ENCODE results near the gene HIGD1B. TPM values are rescaled to one million over a fixed set of nuclear protein-coding genes. Genes with fewer than 3 reads are reported as not detected.
A peak's percentile ranks its signal among the peaks of the same experiment; 100 is the strongest.
"Not testable (repeated sequence)": the region's sequence is repeated elsewhere in the genome, so short reads cannot be mapped to it uniquely, and the experiment has no call there.

Gene HIGD1B
- total and polyA plus RNA-seq, 2 donors (not counting 3 experiments of a cell fraction or from before 2014, with no cell fraction given) = not detected

DNA sequence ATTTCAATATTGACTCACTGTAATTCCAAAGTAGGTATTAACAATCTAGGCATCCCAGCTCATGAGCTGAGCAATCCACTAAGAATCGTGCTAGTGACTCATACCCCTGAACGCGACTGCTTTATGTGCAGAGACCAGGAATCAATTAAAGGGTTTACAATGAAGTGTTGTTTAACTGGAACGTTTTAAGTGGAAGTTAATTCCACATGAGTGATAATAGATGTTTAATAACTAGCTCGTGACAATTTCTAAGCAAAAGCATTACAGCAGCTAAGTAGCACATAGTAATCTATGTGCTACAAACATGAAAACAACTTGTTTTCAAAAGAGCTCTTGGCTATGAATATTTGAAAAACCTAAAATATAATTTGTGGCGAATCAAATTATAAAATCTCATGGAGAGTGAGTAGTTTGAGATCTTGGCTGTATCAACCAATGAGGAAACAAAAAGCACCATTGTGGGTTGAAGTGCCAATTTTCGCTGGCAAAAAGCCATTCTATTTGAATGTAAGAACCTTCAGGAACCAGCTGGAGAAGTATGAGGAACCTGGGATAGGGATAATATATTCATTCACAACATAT, 27.0 kb upstream of the HIGD1B start:
- Histone ChIP-seq H3K9me1 (replicated peaks; ENCODE audit: control insufficient read depth, extremely low read depth, insufficient read depth, low read length) (no peaks in the 10 kb centered on the region), H3K27me3 (ENCODE audit: control insufficient read depth in 2 of 2, insufficient read depth in 2 of 2, low read length in 2 of 2) (no peaks in the 10 kb centered on the region), H3K4me3 (replicated peaks in 1 of 3; ENCODE audit: insufficient read depth in 1 of 3, low read depth in 1 of 3, low read length in 3 of 3) (peak overlapping the region in 1 of 3 experiments; percentile 21), H3K9ac (replicated peaks; ENCODE audit: extremely low read depth, insufficient read depth, low read length) (no peak overlapping the region), H3K9me3 (replicated peaks; ENCODE audit: control insufficient read depth, insufficient read depth, low read length) (no peaks in the 10 kb centered on the region), H3K4me2 (ENCODE audit: insufficient read depth, low read length) (peak overlapping the region; percentile 75), H3K27ac (ENCODE audit: insufficient read depth, low read depth, low read length) (peak overlapping the region; percentile 57), H2AFZ (ENCODE audit: low read depth, low read length) (no peak overlapping the region), H4K20me1 (replicated peaks; ENCODE audit: control insufficient read depth, extremely low read depth, insufficient read depth, low read length) (no peaks in the 10 kb centered on the region), H3K79me2 (ENCODE audit: control insufficient read depth, insufficient read depth, low read length) (peaks cover 63% of the 10 kb centered on the region), H3K36me3 (ENCODE audit: control insufficient read depth in 2 of 2, extremely low read depth in 1 of 2, insufficient read depth in 2 of 2, low read length in 2 of 2) (no peaks in the 10 kb centered on the region), H3K4me1 (ENCODE audit: control insufficient read depth, extremely low read depth, insufficient read depth, low read length) (peaks cover 17% of the 10 kb centered on the region)
- POLR2A ChIA-PET = interaction anchor here (0.6 kb wide), 3 partner anchors 16 to 26 kb away, joined by 3 to 5 read pairs (median 4); no protein-coding TSS in a partner anchor
- TF ChIP-seq POLR2A (IDR thresholded peaks at IDR 0.05; ENCODE audit: low read depth, low read length) (no peak), GATA2 (IDR thresholded peaks at IDR 0.05; ENCODE audit: insufficient read depth, insufficient read length, low read depth, low read length) (no peak), JUN (IDR thresholded peaks at IDR 0.05; ENCODE audit: borderline replicate concordance, insufficient read depth, insufficient read length, low read depth) (peak; percentile 75), POLR2AphosphoS5 (IDR thresholded peaks at IDR 0.05; ENCODE audit: insufficient read depth, low read depth, low read length) (no peak), MYC (IDR thresholded peaks at IDR 0.05; ENCODE audit: low read depth, low read length) (no peak), FOS (IDR thresholded peaks at IDR 0.05; ENCODE audit: borderline replicate concordance, insufficient read depth, low read length) (peak; percentile 86), EZH2 (IDR thresholded peaks at IDR 0.05; ENCODE audit: borderline replicate concordance, low read depth, low read length, severe bottlenecking) (no peak)
- TF ChIP-seq, protein P1, sequence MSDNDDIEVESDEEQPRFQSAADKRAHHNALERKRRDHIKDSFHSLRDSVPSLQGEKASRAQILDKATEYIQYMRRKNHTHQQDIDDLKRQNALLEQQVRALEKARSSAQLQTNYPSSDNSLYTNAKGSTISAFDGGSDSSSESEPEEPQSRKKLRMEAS (IDR thresholded peaks at IDR 0.05; ENCODE audit: insufficient read depth, insufficient read length) = no peak
- TF ChIP-seq, protein P2, sequence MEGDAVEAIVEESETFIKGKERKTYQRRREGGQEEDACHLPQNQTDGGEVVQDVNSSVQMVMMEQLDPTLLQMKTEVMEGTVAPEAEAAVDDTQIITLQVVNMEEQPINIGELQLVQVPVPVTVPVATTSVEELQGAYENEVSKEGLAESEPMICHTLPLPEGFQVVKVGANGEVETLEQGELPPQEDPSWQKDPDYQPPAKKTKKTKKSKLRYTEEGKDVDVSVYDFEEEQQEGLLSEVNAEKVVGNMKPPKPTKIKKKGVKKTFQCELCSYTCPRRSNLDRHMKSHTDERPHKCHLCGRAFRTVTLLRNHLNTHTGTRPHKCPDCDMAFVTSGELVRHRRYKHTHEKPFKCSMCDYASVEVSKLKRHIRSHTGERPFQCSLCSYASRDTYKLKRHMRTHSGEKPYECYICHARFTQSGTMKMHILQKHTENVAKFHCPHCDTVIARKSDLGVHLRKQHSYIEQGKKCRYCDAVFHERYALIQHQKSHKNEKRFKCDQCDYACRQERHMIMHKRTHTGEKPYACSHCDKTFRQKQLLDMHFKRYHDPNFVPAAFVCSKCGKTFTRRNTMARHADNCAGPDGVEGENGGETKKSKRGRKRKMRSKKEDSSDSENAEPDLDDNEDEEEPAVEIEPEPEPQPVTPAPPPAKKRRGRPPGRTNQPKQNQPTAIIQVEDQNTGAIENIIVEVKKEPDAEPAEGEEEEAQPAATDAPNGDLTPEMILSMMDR (IDR thresholded peaks at IDR 0.05; ENCODE audit: extremely low read depth in 1 of 2, insufficient read depth in 1 of 2, low read depth in 1 of 2, low read length in 2 of 2) = no peak
- dilution Hi-C loops (cut with MboI; ENCODE audit: extremely low pct_ligation_motif_present, low sequenced_read_pairs) (no loop called here), intact Hi-C loops (cut with micrococcal nuclease) (loop anchor here (1.0 kb wide), 1 partner anchor 9 kb away; no protein-coding TSS in a partner anchor)
- CTCF ChIA-PET = interaction anchor here (0.9 to 4.7 kb wide), 9 partner anchors 8 to 72 kb away, joined by 3 to 36 read pairs (median 3); no protein-coding TSS in a partner anchor
- FAIRE-seq (peak; percentile 49), DNase-seq (ENCODE audit: low read depth, low spot score) (peak; percentile 80)
- BruUV-seq (replicated peaks) = no TSS peak

DNA sequence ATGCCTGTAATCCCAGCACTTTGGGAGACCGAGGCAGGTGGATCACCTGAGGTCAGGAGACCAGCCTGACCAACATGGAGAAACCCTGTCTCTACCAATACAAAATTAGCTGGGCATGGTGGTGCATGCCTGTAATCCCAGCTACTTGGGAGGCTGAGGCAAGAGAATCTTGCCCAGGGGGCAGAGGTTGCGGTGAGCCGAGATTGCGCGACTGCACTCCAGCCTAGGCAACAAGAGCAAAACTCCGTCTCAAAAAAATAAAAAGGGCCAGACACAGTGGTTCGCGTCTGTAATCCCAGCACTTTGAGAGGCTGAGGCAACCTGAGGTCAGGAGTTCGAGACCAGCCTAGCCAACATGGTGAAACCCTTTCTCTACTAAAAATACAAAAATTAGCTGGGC, 22.4 kb upstream of the HIGD1B start:
- H2AFZ ChIP-seq (ENCODE audit: low read depth, low read length); H3K27me3 ChIP-seq (ENCODE audit: control insufficient read depth in 2 of 2, insufficient read depth in 2 of 2, low read length in 2 of 2); H3K27ac ChIP-seq (ENCODE audit: insufficient read depth, low read depth, low read length); dilution Hi-C loops (cut with MboI; ENCODE audit: extremely low pct_ligation_motif_present, low sequenced_read_pairs); H3K9me1 ChIP-seq (replicated peaks; ENCODE audit: control insufficient read depth, extremely low read depth, insufficient read depth, low read length); H3K36me3 ChIP-seq (ENCODE audit: control insufficient read depth in 2 of 2, extremely low read depth in 1 of 2, insufficient read depth in 2 of 2, low read length in 2 of 2); H3K4me2 ChIP-seq (ENCODE audit: insufficient read depth, low read length); FAIRE-seq; DNase-seq (ENCODE audit: low read depth, low spot score); BruUV-seq (replicated peaks); POLR2A ChIA-PET; H4K20me1 ChIP-seq (replicated peaks; ENCODE audit: control insufficient read depth, extremely low read depth, insufficient read depth, low read length); H3K9me3 ChIP-seq (replicated peaks; ENCODE audit: control insufficient read depth, insufficient read depth, low read length); intact Hi-C loops (cut with micrococcal nuclease); H3K9ac ChIP-seq (replicated peaks; ENCODE audit: extremely low read depth, insufficient read depth, low read length); H3K4me3 ChIP-seq (replicated peaks in 1 of 3; ENCODE audit: insufficient read depth in 1 of 3, low read depth in 1 of 3, low read length in 3 of 3): not testable (repeated sequence)
- peaks cover 68% of the 10 kb centered on the region for H3K79me2 ChIP-seq (ENCODE audit: control insufficient read depth, insufficient read depth, low read length)
- CTCF ChIA-PET = interaction anchor here (0.9 to 2.7 kb wide), 2 partner anchors 46 to 53 kb away, joined by 3 to 13 read pairs; no protein-coding TSS in a partner anchor
- peaks cover 18% of the 10 kb centered on the region for H3K4me1 ChIP-seq (ENCODE audit: control insufficient read depth, extremely low read depth, insufficient read depth, low read length)
